HG02852 (cell line): ENCODE results near the gene UBE2U.
"Not testable (repeated sequence)": the region's sequence is repeated elsewhere in the genome, so short reads cannot be mapped to it uniquely, and the experiment has no call there.

ENCODE experiments used
- ATAC-seq: cut with Tn5 transposase; IDR thresholded peaks from one replicate; pipeline ENCODE4 v1.9.1; 2021; ENCODE audit warnings: mild to moderate bottlenecking, moderate library complexity; ENCODE audit not compliant: unreplicated experiment

Gene UBE2U

GRCh38 chr1:64187646-64188045, 15.8 kb upstream of the UBE2U start:
- ATAC-seq: no peak

GRCh38 chr1:64192290-64192689, 11.1 kb upstream of the UBE2U start:
- no peak for ATAC-seq

- no peak for ATAC-seq
Measured at GRCh38 chr1:64194168-64195080, 9.0 kb upstream of the UBE2U start.

GRCh38 chr1:64195081-64195395, 8.4 kb upstream of the UBE2U start:
- ATAC-seq: no peak

- ATAC-seq: no peak
Measured at GRCh38 chr1:64196074-64196870, 7.2 kb upstream of the UBE2U start.

- ATAC-seq: no peak
Measured at GRCh38 chr1:64197076-64197475, 6.3 kb upstream of the UBE2U start.

GRCh38 chr1:64199154-64199553, 4.3 kb upstream of the UBE2U start:
- no peak for ATAC-seq

- no peak for ATAC-seq
Measured at GRCh38 chr1:64200064-64200463, 3.4 kb upstream of the UBE2U start.

GRCh38 chr1:64209221-64209620, 5.8 kb downstream of the UBE2U start:
- ATAC-seq: no peak

GRCh38 chr1:64212031-64212430, 8.6 kb downstream of the UBE2U start:
- ATAC-seq: no peak

- ATAC-seq: no peak
Measured at GRCh38 chr1:64215576-64215975, 12.2 kb downstream of the UBE2U start.

GRCh38 chr1:64220241-64220640, 16.8 kb downstream of the UBE2U start:
- ATAC-seq: no peak

GRCh38 chr1:64223329-64224151, 20.1 kb downstream of the UBE2U start:
- ATAC-seq: peak; percentile 76

GRCh38 chr1:64224236-64224635, 20.8 kb downstream of the UBE2U start:
- ATAC-seq: not testable (repeated sequence)

- ATAC-seq: no peak
Measured at GRCh38 chr1:64228167-64228957, 24.9 kb downstream of the UBE2U start.

GRCh38 chr1:64229307-64229706, 25.9 kb downstream of the UBE2U start:
- no peak for ATAC-seq

- no peak for ATAC-seq
Measured at GRCh38 chr1:64231153-64231552, 27.7 kb downstream of the UBE2U start.

- ATAC-seq: no peak
Measured at GRCh38 chr1:64231654-64232053, 28.2 kb downstream of the UBE2U start.

GRCh38 chr1:64234714-64235113, 31.3 kb downstream of the UBE2U start:
- ATAC-seq: no peak

- no peak for ATAC-seq
Measured at GRCh38 chr1:64235181-64235580, 31.8 kb downstream of the UBE2U start.
